ENCODE measurements around the gene WBP2NL.

WBP2NL gene

GRCh38 chr22:41969110-41969646, 29.4 kb upstream of the WBP2NL start, which contains the start of gene SEPTIN3:
Gene SEPTIN3 (plus strand): TSS chr22:41969443. CDS start chr22:41971493, 2,050 bp downstream.
- no peak within 1 kb of the TSS for H3K9ac ChIP-seq (ENCODE audit: low read length)
- no peak within 1 kb of the TSS for H3K4me3 ChIP-seq (ENCODE audit: insufficient read depth in 1 of 2, low read depth in 1 of 2, low read length in 2 of 2)
- DNase-seq = no peak
- H3K14ac ChIP-seq (ENCODE audit: low read length in 2 of 2) = peak within 1 kb of the TSS in 1 of 2 experiments; percentile 12
- no peak within 1 kb of the TSS for H2AK5ac ChIP-seq (ENCODE audit: low read length, severe bottlenecking)
- H4K91ac ChIP-seq (ENCODE audit: low read length) = no peak within 1 kb of the TSS
- no peak within 1 kb of the TSS for H2BK15ac ChIP-seq (ENCODE audit: low read depth, poor library complexity, severe bottlenecking)
- H3K18ac ChIP-seq (ENCODE audit: low read depth in 1 of 2, low read length in 2 of 2) = no peak within 1 kb of the TSS
- H2BK12ac ChIP-seq (ENCODE audit: low read length in 2 of 2) = no peak within 1 kb of the TSS
- H3K4ac ChIP-seq (ENCODE audit: low read depth in 1 of 2, low read length in 2 of 2) = no peak within 1 kb of the TSS
- H3K23ac ChIP-seq (ENCODE audit: low read length in 2 of 2) = peak within 1 kb of the TSS in 1 of 2 experiments; percentile 36
- no peak within 1 kb of the TSS for H2BK120ac ChIP-seq (ENCODE audit: low read depth, low read length)
- no peak within 1 kb of the TSS for H2AFZ ChIP-seq (ENCODE audit: low read depth, low read length)
- no peak within 1 kb of the TSS for H2BK5ac ChIP-seq (ENCODE audit: low read depth, low read length, poor library complexity, severe bottlenecking)
- 53% methylated on average over 6 of the region's 8 CpGs for WGBS
- H3K27me3 ChIP-seq (ENCODE audit: control insufficient read depth in 1 of 2, insufficient read depth in 1 of 2, low read length in 2 of 2) = peaks cover 28 to 56% of the 10 kb centered on the region in 2 experiments
- no peak within 1 kb of the TSS for H3K27ac ChIP-seq (ENCODE audit: low read length, poor library complexity, severe bottlenecking)
- no peaks in the 10 kb centered on the region for H3K9me3 ChIP-seq (ENCODE audit: control insufficient read depth, low read length)
- no peak within 1 kb of the TSS for H4K8ac ChIP-seq (ENCODE audit: low read length)
- no peaks in the 10 kb centered on the region for H3K36me3 ChIP-seq (ENCODE audit: control insufficient read depth in 1 of 2, insufficient read depth in 2 of 2, low read depth in 1 of 2, low read length in 2 of 2)
- peaks cover 2% of the 10 kb centered on the region for H3K4me1 ChIP-seq (ENCODE audit: control insufficient read depth, insufficient read depth, low read depth, low read length)
- no peaks in the 10 kb centered on the region for H3K79me1 ChIP-seq (replicated peaks; ENCODE audit: low read length, poor library complexity, severe bottlenecking)
- H3K4me2 ChIP-seq (ENCODE audit: low read length, poor library complexity, severe bottlenecking) = no peak within 1 kb of the TSS

GRCh38 chr22:41970601-41971000, 28.0 kb upstream of the WBP2NL start:
- 61% methylated on average over 2 of the region's 2 CpGs for WGBS
- no peak overlapping the region for H3K9ac ChIP-seq (ENCODE audit: low read length)
- H2AK5ac ChIP-seq (ENCODE audit: low read length, severe bottlenecking) = no peak overlapping the region
- no peak overlapping the region for H3K27ac ChIP-seq (ENCODE audit: low read length, poor library complexity, severe bottlenecking)
- DNase-seq = no peak
- no peak overlapping the region for H2BK12ac ChIP-seq (ENCODE audit: low read length in 2 of 2)
- no peaks in the 10 kb centered on the region for H3K9me3 ChIP-seq (ENCODE audit: control insufficient read depth, low read length)
- no peaks in the 10 kb centered on the region for H3K79me1 ChIP-seq (replicated peaks; ENCODE audit: low read length, poor library complexity, severe bottlenecking)
- no peak overlapping the region for H2BK120ac ChIP-seq (ENCODE audit: low read depth, low read length)
- H4K8ac ChIP-seq (ENCODE audit: low read length) = no peak overlapping the region
- H3K4me3 ChIP-seq (ENCODE audit: insufficient read depth in 1 of 2, low read depth in 1 of 2, low read length in 2 of 2) = no peak overlapping the region
- no peak overlapping the region for H3K4me2 ChIP-seq (ENCODE audit: low read length, poor library complexity, severe bottlenecking)
- H4K91ac ChIP-seq (ENCODE audit: low read length) = no peak overlapping the region
- H3K4me1 ChIP-seq (ENCODE audit: control insufficient read depth, insufficient read depth, low read depth, low read length) = peaks cover 2% of the 10 kb centered on the region
- H3K36me3 ChIP-seq (ENCODE audit: control insufficient read depth in 1 of 2, insufficient read depth in 2 of 2, low read depth in 1 of 2, low read length in 2 of 2) = no peaks in the 10 kb centered on the region
- no peak overlapping the region for H3K14ac ChIP-seq (ENCODE audit: low read length in 2 of 2)
- H3K4ac ChIP-seq (ENCODE audit: low read depth in 1 of 2, low read length in 2 of 2) = no peak overlapping the region
- H3K27me3 ChIP-seq (ENCODE audit: control insufficient read depth in 1 of 2, insufficient read depth in 1 of 2, low read length in 2 of 2) = peaks cover 38 to 60% of the 10 kb centered on the region in 2 experiments
- no peak overlapping the region for H2BK5ac ChIP-seq (ENCODE audit: low read depth, low read length, poor library complexity, severe bottlenecking)
- H2AFZ ChIP-seq (ENCODE audit: low read depth, low read length) = no peak overlapping the region
- no peak overlapping the region for H3K18ac ChIP-seq (ENCODE audit: low read depth in 1 of 2, low read length in 2 of 2)
- no peak overlapping the region for H2BK15ac ChIP-seq (ENCODE audit: low read depth, poor library complexity, severe bottlenecking)
- no peak overlapping the region for H3K23ac ChIP-seq (ENCODE audit: low read length in 2 of 2)

GRCh38 chr22:41971431-41971830, 27.2 kb upstream of the WBP2NL start:
- Histone ChIP-seq H3K9ac (ENCODE audit: low read length) (no peak overlapping the region), H3K27ac (ENCODE audit: low read length, poor library complexity, severe bottlenecking) (no peak overlapping the region), H2BK120ac (ENCODE audit: low read depth, low read length) (no peak overlapping the region), H2BK5ac (ENCODE audit: low read depth, low read length, poor library complexity, severe bottlenecking) (no peak overlapping the region), H2AFZ (ENCODE audit: low read depth, low read length) (no peak overlapping the region), H3K14ac (ENCODE audit: low read length in 2 of 2) (no peak overlapping the region), H2AK5ac (ENCODE audit: low read length, severe bottlenecking) (no peak overlapping the region), H3K23ac (ENCODE audit: low read length in 2 of 2) (no peak overlapping the region), H4K8ac (ENCODE audit: low read length) (no peak overlapping the region), H3K4me3 (ENCODE audit: insufficient read depth in 1 of 2, low read depth in 1 of 2, low read length in 2 of 2) (no peak overlapping the region), H4K91ac (ENCODE audit: low read length) (no peak overlapping the region), H3K4me1 (ENCODE audit: control insufficient read depth, insufficient read depth, low read depth, low read length) (peaks cover 4% of the 10 kb centered on the region), H3K4ac (ENCODE audit: low read depth in 1 of 2, low read length in 2 of 2) (no peak overlapping the region), H3K4me2 (ENCODE audit: low read length, poor library complexity, severe bottlenecking) (no peak overlapping the region), H2BK15ac (ENCODE audit: low read depth, poor library complexity, severe bottlenecking) (no peak overlapping the region), H3K36me3 (ENCODE audit: control insufficient read depth in 1 of 2, insufficient read depth in 2 of 2, low read depth in 1 of 2, low read length in 2 of 2) (no peaks in the 10 kb centered on the region), H3K27me3 (ENCODE audit: control insufficient read depth in 1 of 2, insufficient read depth in 1 of 2, low read length in 2 of 2) (peaks cover 45 to 68% of the 10 kb centered on the region in 2 experiments), H3K9me3 (ENCODE audit: control insufficient read depth, low read length) (no peaks in the 10 kb centered on the region), H3K18ac (ENCODE audit: low read depth in 1 of 2, low read length in 2 of 2) (no peak overlapping the region), H3K79me1 (replicated peaks; ENCODE audit: low read length, poor library complexity, severe bottlenecking) (no peaks in the 10 kb centered on the region), H2BK12ac (ENCODE audit: low read length in 2 of 2) (no peak overlapping the region)
- 75% methylated on average over 11 of the region's 11 CpGs for WGBS
- no peak for DNase-seq

GRCh38 chr22:41974691-41975290, 23.8 kb upstream of the WBP2NL start:
- Histone ChIP-seq H3K18ac (ENCODE audit: low read depth in 1 of 2, low read length in 2 of 2) (no peak overlapping the region), H3K14ac (ENCODE audit: low read length in 2 of 2) (no peak overlapping the region), H3K9me3 (ENCODE audit: control insufficient read depth, low read length) (no peaks in the 10 kb centered on the region), H3K27ac (ENCODE audit: low read length, poor library complexity, severe bottlenecking) (no peak overlapping the region), H2AFZ (ENCODE audit: low read depth, low read length) (no peak overlapping the region), H2BK12ac (ENCODE audit: low read length in 2 of 2) (no peak overlapping the region), H2BK5ac (ENCODE audit: low read depth, low read length, poor library complexity, severe bottlenecking) (no peak overlapping the region), H2AK5ac (ENCODE audit: low read length, severe bottlenecking) (no peak overlapping the region), H3K4ac (ENCODE audit: low read depth in 1 of 2, low read length in 2 of 2) (no peak overlapping the region), H3K36me3 (ENCODE audit: control insufficient read depth in 1 of 2, insufficient read depth in 2 of 2, low read depth in 1 of 2, low read length in 2 of 2) (no peaks in the 10 kb centered on the region), H2BK15ac (ENCODE audit: low read depth, poor library complexity, severe bottlenecking) (no peak overlapping the region), H3K9ac (ENCODE audit: low read length) (no peak overlapping the region), H2BK120ac (ENCODE audit: low read depth, low read length) (no peak overlapping the region), H3K79me1 (replicated peaks; ENCODE audit: low read length, poor library complexity, severe bottlenecking) (no peaks in the 10 kb centered on the region), H3K4me2 (ENCODE audit: low read length, poor library complexity, severe bottlenecking) (no peak overlapping the region), H3K23ac (ENCODE audit: low read length in 2 of 2) (no peak overlapping the region), H3K4me3 (ENCODE audit: insufficient read depth in 1 of 2, low read depth in 1 of 2, low read length in 2 of 2) (no peak overlapping the region), H4K91ac (ENCODE audit: low read length) (no peak overlapping the region), H3K27me3 (ENCODE audit: control insufficient read depth in 1 of 2, insufficient read depth in 1 of 2, low read length in 2 of 2) (peaks cover 66 to 84% of the 10 kb centered on the region in 2 experiments), H3K4me1 (ENCODE audit: control insufficient read depth, insufficient read depth, low read depth, low read length) (peaks cover 9% of the 10 kb centered on the region), H4K8ac (ENCODE audit: low read length) (no peak overlapping the region)
- 80% methylated on average over 6 of the region's 10 CpGs for WGBS
- DNase-seq = no peak
